CD4-positive, alpha-beta T cell treated with Interleukin-21 for 1 hour (primary cell): ENCODE data around the gene MIB2.
"Not testable (repeated sequence)": the region's sequence is repeated elsewhere in the genome, so short reads cannot be mapped to it uniquely, and the experiment has no call there.

ENCODE experiments used
- DNase-seq: peaks from one replicate; pipeline ENCODE4 v3.0.0-alpha.2; 2020

MIB2 gene

GRCh38 chr1:1658583-1659549 is 43.6 kb downstream of the MIB2 start, which contains the start of gene CDK11B:
TSS of gene CDK11B (minus strand) at chr1:1659004. CDS start at chr1:1657485, 1,519 bp downstream.
- DNase-seq = peak; percentile 96

- not testable (repeated sequence) for DNase-seq
Measured at GRCh38 chr1:1662392-1662791, 47.1 kb downstream of the MIB2 start.

GRCh38 chr1:1662830-1663560 is 47.7 kb downstream of the MIB2 start:
- not testable (repeated sequence) for DNase-seq

- DNase-seq = not testable (repeated sequence)
Measured at GRCh38 chr1:1664318-1664717, 49.0 kb downstream of the MIB2 start.

GRCh38 chr1:1664941-1665814 is 49.9 kb downstream of the MIB2 start:
- DNase-seq = no peak

- DNase-seq = peak; percentile 38
Measured at GRCh38 chr1:1665815-1666251, 50.5 kb downstream of the MIB2 start.

- no peak for DNase-seq
Measured at GRCh38 chr1:1666526-1666925, 51.2 kb downstream of the MIB2 start.

GRCh38 chr1:1669468-1670440 is 54.5 kb downstream of the MIB2 start:
- no peak for DNase-seq

GRCh38 chr1:1670866-1671265 is 55.6 kb downstream of the MIB2 start:
- DNase-seq = no peak

- no peak for DNase-seq
Measured at GRCh38 chr1:1671365-1672119, 56.2 kb downstream of the MIB2 start.

- DNase-seq = no peak
Measured at GRCh38 chr1:1672181-1672965, 57.1 kb downstream of the MIB2 start.

- DNase-seq = not testable (repeated sequence)
Measured at GRCh38 chr1:1674806-1675205, 59.5 kb downstream of the MIB2 start.

- DNase-seq = not testable (repeated sequence)
Measured at GRCh38 chr1:1675218-1675617, 59.9 kb downstream of the MIB2 start.

- DNase-seq = not testable (repeated sequence)
Measured at GRCh38 chr1:1676087-1676486, 60.8 kb downstream of the MIB2 start.

GRCh38 chr1:1677718-1678580 is 62.6 kb downstream of the MIB2 start:
- peak; percentile 51 for DNase-seq

GRCh38 chr1:1678581-1679380 is 63.5 kb downstream of the MIB2 start:
- DNase-seq = peak; percentile 55
